8988T (cell line): ENCODE results near the gene VENTX.
A peak's percentile ranks its signal among the peaks of the same experiment; 100 is the strongest.

Source experiments
- DNase-seq: peaks from one replicate; pipeline ENCODE4 v3.0.0; 2011

Gene VENTX

DNA sequence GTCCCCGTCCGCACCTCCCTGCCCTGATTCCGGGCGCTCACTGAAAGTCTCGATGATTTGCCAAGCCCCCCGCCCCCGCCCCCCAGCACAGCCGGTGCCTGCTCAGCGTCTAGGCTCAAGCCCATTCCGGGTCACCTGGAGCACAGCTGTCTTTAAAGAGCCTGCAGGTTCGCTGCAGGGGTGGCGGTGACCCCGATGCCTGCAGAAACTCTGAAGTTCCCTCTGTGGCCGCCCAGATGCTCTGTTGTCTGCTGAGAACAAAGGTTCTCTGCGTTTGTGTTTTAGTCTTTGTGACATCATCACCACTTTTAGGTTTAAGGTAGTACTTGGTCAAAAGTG is 780 bp downstream of the VENTX start:
- DNase-seq: no peak

DNA sequence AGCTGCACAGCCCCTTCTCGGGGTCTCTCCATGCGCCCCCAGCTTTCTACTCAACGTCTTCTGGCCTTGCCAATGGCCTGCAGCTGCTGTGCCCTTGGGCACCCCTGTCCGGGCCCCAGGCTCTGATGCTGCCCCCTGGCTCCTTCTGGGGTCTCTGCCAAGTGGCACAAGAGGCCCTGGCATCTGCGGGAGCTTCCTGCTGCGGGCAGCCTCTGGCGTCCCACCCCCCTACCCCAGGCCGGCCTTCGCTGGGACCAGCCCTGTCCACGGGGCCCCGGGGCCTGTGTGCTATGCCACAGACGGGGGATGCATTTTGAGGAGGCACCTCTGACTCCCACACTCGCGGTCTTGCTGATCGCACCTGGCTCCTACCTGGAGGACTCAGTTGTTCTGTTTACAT is 2.3 kb downstream of the VENTX start:
- no peak for DNase-seq

DNA sequence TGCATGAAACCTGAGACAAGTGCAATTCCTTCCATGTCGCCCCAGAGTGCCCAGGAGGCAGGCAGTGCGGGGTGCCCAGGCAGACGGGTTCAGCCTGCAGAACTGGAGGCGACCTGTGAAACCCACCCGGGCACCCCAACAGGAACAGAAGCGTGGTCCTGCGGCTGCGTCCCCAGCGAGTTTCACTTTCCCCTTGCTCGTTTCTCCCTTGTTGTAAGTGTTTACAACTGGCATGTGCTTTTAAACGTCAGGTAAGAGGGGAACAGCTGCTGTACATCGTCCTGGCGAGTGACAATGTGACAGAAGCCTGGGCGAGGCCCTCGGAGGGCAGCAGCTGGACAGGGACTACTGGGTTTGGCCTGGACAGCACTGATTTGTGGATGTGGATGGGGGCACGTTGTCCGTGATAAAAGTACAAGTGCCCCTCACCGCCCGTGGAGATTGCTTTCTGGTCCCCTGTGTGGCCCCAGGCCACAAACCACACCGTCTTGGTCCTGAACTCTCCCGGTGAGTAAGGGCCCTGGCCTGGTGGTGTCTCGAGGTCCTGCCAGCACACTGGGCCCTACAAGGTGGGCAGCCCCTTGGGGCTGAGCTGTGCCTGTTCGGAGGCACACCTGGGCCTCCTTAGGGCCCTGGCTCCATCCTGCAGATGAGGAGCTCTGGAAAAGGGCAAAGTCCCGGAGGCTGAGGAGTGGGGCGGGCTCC is 4.0 kb downstream of the VENTX start:
- DNase-seq: no peak

DNA sequence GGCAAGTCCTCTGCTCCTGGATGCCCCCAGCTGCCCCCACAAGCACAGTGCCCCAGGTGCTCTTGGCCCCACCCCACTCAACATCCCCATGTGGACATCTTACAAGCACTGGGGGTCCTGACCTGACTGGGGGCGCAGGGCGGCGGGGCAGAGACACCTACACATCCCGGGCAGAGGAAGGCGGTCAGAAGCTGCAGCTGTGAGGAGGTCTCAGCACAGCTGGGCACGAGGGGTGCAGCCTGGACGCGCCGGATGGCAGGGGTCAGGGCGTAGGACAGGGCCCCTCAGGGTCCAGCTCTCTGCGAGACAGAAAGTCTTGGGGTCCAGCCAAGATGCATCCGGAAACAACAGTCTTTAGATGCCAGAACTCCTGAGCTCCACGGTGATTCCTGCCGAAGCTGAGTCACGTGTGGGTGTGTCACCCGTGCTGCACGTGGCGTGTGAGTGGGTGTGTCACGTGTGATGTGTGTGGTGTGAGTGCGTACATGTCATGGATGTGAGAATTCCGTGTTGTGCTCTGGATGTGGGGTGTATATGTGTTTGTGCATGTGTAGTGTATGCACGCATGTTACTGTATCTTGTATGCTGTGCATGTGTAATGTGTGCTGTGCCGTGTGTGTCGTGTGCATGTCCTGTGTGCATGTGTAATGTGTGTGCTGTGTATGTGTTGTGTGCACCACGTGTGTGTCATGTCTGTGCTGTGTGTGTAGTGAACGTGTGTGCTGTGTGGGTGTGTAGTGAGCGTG is 5.1 kb downstream of the VENTX start:
- DNase-seq: no peak

DNA sequence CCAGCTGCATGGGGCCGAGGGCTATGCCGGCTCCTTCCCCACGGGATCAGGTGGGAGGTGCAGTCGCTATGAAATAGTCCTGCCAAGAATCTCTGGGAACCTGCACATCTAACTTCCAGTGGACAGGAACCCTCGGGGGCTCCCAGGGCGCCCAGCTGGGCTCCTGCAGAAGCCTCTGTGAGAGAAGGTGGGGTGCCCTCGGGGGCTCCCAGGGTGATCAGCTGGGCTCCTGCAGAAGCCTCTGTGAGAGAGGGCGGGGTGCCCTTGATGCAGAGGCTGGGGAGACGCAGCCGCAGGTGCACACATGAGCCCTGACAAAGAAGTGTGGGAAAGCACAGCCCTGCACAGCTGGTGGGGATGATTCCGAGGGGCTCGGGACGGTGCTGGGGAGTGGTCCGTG is 5.9 kb downstream of the VENTX start:
- DNase-seq: no peak

DNA sequence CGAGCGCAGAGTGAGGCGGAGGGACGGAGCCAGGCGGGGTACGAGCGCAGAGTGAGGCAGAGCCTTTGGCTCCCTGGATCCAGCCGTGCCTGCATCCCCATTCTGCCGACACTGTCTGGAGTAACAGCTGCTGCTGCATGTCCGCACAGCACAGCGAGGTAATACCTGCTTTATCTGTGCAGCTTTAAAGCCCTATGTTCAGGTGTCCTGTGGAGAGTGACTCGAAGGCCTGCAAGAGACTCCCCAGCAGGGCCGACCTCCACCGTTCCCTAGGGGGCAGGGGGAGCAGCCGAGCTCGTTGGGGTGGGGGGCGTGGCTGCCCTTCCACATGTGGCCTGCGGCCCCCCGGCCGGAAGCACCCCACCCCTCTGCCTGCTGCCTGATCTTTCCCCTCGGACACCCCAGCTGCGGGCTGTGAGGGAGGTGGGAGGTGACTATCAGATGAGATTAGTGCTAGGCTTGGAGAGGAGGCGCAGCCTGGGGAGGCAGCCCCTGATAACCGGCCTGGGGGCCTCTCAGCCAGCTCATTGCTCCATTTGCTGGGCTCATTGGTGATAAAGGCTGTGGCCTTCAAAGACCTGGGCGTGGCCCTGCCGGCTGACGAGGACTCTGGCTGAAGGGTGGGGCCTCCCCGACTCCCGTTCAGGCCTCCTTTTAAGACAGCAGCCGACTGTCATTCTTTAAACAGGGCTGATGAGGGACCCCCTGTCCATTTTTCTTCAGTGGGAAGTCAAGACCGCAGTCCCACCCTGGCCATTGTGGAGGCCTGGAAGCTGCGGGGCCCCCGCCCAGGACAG is 8.0 kb downstream of the VENTX start:
- DNase-seq: no peak

DNA sequence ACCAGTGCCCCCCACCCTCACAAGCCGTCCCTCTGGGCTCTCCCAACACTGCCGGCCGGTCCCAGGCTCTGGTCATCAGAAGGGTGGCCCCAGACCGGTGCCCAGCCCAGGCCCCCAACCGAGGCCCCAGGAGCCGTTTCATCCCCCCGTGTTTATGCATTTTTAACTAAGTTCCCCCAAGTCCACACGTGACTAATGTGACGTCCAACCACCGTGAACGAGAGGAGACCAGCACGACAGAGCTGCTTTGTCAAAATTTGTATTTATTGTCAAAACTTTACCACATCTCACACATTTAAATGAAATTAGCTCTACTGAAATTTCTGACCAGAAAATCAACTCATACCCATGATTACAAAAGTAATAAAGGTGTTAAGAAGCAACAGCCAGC is 8.6 kb downstream of the VENTX start:
- no peak for DNase-seq

DNA sequence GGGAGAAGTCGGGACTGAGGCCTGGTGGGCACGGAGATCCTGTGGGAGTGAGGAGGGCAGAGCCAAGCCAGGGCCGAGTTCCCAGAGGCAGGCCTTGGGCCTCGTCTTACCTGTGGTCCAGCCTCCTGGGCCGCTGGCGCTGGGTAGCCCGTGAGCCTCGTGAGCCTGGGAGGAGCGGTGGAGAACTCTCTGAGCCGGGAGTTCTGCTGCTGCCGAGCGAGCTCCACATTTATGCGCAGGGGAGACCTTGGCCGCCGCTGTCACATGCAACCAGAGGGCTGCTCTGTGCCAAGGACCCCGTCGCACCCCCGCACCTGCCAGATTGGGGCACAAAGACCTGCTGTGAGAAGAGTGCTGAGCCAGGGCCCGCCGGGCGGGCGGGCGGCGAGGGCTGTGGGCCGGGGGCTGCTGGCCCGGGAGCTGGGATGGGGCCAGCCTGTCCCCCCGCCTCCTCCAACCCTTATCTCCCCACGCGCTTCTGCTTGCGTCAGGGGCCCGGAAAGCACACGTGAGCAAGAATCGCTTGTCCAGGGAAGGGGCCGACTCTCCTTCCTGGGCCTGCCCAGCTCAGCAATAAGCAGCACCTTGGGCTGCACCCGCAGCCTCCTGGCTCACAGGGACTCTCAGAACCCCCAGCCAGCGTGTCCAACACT is 10.2 kb downstream of the VENTX start:
- DNase-seq: no peak

DNA sequence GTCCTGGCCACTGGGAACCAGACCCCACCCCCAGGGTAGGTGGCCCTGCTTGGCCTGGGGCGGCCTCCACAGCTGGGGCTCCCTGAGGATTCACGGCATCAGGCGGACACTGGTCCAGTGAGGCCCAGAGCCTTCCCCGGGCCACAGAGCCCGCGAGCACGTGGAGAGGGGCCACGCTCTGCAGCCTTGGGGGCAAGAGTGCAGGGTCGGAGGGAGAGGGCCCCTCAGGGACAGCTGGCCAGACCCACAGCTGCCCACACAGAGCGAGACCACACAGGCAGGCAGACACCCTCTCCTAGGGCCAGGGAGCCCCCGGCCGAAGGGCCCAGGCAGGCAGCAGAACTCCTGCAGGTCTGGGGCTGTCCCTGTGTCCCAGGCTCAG is 10.7 kb downstream of the VENTX start:
- DNase-seq: no peak

DNA sequence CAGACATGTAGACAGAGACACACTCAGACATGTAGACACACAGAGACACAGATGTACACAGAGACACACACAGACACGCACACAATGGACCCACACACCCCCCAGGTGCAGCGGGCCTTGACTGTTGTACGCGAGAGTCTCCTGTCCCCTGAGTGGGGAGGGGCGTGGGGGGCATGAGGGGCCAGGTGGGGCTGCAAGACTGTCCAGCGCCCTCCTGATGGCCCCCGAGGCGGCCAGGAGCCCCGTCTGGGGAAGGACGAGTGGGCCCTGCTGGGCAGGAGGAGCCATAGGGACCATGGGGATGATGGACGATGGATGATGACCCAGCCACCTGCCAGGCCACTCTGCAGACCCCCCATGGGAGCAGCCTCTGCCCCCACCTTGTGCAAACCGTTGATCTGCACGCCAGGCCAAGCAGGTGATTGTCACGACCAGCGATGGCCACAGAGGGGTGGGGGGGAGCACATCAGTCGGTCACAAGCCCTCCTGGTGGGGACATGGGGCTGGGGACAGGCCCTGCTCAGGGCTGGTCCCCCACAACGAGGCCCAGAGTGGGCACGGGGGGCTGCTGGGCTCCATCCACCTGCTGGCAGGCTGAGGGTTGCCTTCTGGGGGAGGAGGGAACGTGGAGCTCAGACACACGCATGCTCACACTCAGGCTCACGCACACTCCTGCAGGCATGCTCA is 11.6 kb downstream of the VENTX start:
- peak; percentile 87 for DNase-seq

DNA sequence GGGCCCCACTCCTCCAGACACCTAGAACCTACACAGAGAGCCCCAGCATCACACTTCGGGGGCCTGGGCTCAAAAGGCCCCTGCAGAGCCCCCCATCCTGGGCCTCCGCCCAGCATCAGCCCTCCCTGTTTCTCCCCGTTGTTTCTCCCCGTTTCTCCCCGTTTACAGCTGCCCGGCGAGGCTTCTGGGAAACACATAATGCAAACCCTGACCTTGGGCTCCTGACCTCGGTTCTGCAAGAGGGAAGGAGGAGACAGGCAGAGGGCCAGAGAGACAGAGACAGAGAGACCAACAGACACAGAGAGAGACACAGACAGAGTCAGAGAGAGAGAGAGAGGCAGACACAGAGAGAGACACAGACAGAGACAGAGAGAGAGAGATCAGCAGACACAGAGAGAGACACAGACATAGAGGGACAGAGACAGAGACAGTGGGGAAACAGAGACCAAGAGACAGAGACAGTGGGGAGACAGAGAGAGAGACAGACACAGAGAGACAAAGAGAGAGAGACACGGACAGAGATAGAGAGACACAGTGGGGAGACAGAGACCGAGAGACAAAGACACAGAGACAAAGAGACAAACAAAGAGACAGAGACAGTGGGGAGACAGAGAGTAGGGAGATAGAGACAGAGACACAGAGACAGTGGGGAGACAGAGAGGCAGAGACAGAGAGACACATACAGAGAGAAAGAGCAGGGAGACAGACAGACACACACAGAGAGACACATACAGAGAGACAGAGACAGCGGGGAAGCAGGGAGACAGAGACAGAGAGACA is 12.5 kb downstream of the VENTX start:
- DNase-seq: no peak

DNA sequence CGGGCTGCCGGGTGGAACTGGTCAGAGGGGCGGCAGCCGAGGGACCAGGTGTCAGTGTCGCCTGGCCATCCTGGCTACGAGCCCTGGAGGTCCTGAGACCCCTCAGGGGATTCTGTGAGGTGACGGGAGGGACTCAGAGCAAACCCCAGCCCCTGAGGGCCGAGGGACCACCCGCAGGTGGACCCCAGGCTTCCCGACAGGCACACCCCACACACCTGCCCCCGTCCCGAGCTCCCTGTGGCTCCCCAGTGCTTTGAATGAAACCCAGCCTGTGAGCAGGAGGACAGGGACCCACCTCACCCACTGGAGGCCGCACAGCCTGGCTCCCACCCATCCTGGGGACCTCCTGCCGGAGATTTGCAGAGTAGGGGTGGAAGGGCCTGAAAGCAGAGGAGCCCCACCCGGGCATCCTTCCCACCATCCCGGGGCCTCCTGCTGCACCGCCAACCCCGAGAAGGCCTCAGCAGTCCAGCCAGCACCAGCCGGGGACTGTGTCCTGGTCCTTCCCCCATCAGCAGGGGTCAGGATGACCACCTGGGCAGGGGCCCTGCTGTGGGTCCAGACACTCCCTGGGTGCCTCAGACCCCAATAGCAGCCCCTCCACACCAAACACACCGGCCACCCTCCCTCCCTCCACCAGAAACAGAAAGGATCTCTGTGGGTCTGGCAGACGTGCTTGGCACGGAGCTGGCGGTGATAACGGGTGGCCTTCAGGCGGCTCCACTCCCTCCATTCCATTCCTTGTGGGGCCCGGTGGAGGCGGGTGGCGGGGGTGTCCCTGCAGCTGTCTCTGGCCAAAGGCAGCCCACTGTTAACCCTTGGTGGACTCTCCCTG is 13.9 kb downstream of the VENTX start:
- no peak for DNase-seq

DNA sequence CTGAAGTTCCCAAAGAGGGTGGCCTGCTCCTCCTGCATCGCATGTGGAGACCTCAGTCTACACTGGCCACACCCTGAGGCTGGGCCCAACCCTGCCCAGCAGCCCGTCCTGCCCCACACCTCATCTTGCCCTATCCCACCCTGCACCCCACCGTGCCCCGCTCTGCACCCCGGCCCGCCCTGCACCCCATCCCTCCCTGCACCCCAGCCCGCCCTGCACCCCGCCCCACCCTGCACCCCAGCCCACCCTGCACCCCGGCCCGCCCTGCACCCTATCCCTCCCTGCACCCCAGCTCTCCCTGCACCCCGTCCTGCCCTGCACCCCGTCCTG is 14.5 kb downstream of the VENTX start:
- DNase-seq: no peak

DNA sequence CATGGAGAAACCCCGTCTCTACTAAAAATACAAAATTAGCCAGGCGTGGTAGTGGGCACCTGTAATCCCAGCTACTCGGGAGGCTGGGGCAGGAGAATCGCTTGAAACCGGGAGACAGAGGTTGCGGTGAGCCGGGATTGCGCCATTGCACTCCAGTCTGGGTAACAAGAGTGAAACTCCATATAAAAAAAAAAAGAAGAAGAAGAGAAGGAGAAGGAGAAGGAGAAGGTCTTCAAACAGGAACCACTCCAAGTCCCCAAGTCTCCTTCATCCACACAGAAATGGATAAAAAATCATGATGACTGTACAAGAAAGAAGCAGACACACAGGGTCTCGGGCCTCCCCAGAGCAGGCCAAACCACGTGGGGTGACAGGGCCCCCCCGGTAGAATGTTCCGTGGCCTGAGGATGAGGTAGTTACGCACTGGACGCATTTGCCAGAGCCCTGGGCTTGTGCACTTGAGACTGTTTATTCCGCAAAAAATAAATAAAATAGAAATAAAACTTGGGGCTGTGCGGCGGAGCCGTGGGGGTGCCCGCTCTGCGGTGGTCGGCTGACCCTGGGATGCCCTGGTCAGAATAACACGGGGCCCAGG is 15.8 kb downstream of the VENTX start:
- DNase-seq: no peak

DNA sequence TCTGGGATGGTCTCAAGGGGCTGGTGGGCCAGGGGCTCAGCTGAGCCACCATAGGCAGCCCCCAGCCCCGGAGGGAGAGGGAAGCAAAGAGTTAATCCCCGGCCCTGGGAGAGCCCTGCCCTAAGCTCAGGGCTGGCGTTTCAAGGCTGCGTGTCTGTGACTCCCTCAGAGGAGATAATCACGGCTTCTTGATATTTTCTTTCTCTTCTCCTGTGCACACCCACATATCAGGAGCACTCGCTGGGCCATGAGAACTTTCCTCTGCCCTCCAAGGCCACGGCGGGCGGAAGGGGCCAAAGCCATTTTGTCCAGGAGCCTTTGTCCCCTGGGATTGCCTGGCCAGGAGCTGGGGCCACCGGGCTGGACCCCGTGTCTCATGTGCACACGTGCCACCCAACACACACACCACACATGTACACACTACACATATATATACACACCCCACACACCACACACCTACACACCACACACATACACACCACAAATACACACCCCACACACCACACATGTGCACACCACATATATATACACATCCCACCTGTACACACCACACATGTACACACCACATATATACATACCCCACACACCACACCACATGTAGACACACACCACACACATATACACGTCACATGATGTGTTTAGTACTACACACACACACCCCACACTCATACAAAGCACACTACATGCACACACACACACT is 16.9 kb downstream of the VENTX start:
- no peak for DNase-seq

DNA sequence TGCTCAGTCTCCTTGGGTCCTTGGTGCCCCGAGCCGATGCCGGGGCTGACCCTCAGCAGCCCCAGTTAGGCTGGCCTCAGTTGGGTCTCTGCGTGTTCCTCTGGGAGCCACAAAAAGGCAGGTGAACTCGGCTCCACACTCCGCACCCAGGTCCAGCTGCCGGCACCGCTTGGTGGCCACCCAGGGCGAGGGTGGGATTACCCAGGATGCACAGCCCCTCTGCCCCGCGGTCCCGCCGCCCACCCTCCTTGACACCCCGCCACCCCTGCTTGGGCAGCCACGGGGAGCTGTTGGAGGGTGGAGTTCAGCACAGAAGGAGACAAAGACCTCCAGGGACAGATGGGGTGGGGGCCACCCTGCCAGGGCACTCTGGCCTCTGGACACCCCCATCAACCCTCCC is 17.7 kb downstream of the VENTX start:
- no peak for DNase-seq

DNA sequence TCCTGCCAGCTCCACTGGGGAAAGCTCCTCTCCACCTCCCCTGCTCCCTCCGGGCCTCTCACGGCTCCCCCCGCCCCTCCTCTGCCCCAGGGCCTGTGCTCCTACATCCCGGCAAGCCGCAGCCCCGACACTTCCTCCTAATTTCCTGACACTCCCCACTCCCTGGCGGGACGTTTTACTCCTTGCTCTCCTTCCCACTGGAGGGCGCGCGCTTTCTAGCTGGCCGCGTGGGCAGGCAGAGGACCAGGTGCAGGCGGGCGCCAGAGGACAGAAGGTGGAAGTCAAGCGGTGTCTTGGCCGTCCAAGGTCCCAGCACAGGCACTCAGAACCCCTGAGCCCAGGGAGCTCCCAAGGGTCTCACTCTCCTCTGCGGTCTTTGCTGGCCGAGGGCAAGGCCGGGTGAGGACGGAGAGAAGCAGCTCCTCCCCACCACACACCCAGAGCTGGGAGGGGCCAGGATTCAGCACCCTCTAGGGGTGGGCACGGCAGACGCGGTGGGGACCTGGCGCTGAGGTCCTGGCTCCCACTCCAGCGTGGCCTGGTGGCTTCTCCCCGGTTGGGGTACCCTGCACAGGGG is 19.9 kb downstream of the VENTX start:
- DNase-seq: peak; percentile 91

DNA sequence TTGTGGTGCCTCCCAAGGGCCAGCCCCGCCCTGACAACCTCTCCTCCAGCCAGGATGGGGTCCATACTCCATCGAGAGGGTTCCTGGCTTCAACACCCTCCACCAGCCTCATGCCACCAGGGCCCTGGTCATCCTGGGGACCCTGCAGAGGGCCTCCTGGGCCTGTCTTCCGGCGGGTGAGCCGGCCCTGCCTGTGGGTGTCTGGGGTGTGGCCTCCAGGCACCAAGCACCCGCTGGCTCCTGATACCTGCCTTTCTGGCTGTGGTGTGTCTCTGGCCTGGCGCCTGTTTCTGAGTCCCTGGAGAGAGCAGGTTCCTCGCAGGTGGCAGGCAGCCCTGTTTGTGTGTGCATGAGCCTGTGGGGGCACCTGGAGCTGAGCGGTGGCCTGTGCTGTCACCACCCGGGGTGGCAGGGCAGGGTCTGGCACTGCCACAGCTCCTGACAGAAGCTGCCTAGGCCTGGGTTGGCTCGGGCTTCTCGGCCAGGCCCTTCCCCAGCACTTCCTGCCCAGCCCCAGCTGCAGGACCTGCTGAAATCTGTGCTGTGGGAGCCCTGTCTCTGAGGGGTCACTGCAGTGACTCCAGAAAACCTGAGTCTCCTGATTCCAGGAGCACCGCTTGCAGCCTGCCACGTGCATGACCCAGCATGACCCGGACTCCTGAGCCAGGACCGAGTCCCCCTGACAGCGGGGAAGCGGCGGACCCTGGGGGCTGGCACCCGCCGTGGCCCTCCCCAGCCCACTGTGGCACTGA is 20.6 kb downstream of the VENTX start:
- no peak for DNase-seq
